Pancreas (tissue), 10 donors: ENCODE results near the gene GLI3. TPM values are rescaled to one million over a fixed set of nuclear protein-coding genes. Genes with fewer than 3 reads are reported as not detected.
A peak's percentile ranks its signal among the peaks of the same experiment; 100 is the strongest.

Experiments
- ATAC-seq, 4 donors: fragments of 200-7000 bp; cut with Tn5 transposase; one replicate each; pipeline versions ENCODE4 v1.8.0 to v1.9.1; 2020; ENCODE audit warnings: mild to moderate bottlenecking in 4 of 4, moderate library complexity in 4 of 4
- DNase-seq, 6 donors: peaks; one replicate each; pipeline ENCODE4 v3.0.0-alpha.2; 2020
- FAIRE-seq: peaks from 2 replicates; lab custom pipeline; 2012; peaks lifted over from hg19 to GRCh38; lab: Jason Lieb, UNC
- H3K27ac ChIP-seq, 4 donors: fragments of 200-600 bp; sonication (generic); 1 replicate in 3 of 4; 2 replicates in 1 of 4; pipeline versions ENCODE4 v1.5.0 to v1.8.0; 2020
- H3K27me3 ChIP-seq, 4 donors: fragments of 200-600 bp; one replicate each; pipeline ENCODE4 v1.8.0; 2021
- H3K36me3 ChIP-seq, 3 donors: fragments of 200-600 bp; sonication (generic) in 1 of 3; one replicate each; pipeline versions ENCODE4 v1.5.0 to v1.8.0; 2020 to 2021
- H3K4me1 ChIP-seq, 3 donors: fragments of 200-600 bp; one replicate each; pipeline ENCODE4 v1.8.0; 2021
- H3K4me3 ChIP-seq, 4 donors: fragments of 200-600 bp; sonication (generic) in 2 of 4; one replicate each; pipeline versions ENCODE4 v1.5.0 to v1.8.0; 2020 to 2021
- H3K9me3 ChIP-seq, 4 donors: fragments of 200-600 bp; one replicate each; pipeline ENCODE4 v1.8.0; 2021
- WGBS, 2 donors: extraction: QIAGEN DNeasy Blood & Tissue Kit; methylation state at CpG; one replicate each; pipeline ENCODE4 v1.1.7; 2013; 5-methylcytosine and 5-hydroxymethylcytosine counted together
- intact Hi-C, 3 donors: fragments of 100-400 bp; cut with DNase I; formaldehyde crosslinking; loops; one replicate each; pipeline versions ENCODE4 v1.11.1 to v1.14.2; 2022
- polyA plus RNA-seq, 2 donors: library from polyadenylated mRNA; stranded (reverse); fragments of 200-250 nt; gene quantifications; one replicate each; pipeline ENCODE4 v1.2.3, GENCODE V29; 2013
- total RNA-seq, 6 donors: library from RNA; stranded (reverse); fragmentation: NEBNext Ultra II Directional in 4 of 6; extraction: Animal tissue kit (Norgen Biotek cat#: 25700) in 4 of 6; gene quantifications; one replicate each; pipeline versions ENCODE4 v1.2.1 to v1.2.4, GENCODE V29; 2021 to 2023
- TF ChIP-seq, protein P1 (sequence below), 4 donors: fragments of 200-600 bp; sonication (generic) in 3 of 4; IDR thresholded peaks; one replicate each; pipeline versions ENCODE4 v1.5.0 to v1.8.0; 2021; ENCODE audit warnings: antibody characterized with exemption in 4 of 4
- donor health status: healthy with polysubstance abuse.
- donor health status: DM: no; HTN: no; CAD: no; lungs with moderate emphysema.
- donor health status: DM: no; HTN: no; CAD: no.
- donor health status: control.
- donor health status: control.
- donor health status: Bipolar disorder and iron deficiency.
- donor health status: DM: yes; HTN: yes; CAD: no.
- donor health status: DM: no; HTN: no; CAD: no.
- donor health status: DM: no; HTN: no; CAD: no.
- donor health status: DM: yes; HTN: yes; CAD: no.

Gene GLI3
- total and polyA plus RNA-seq, 8 donors = 0.38 to 6.2 (median 1.4) TPM

DNA sequence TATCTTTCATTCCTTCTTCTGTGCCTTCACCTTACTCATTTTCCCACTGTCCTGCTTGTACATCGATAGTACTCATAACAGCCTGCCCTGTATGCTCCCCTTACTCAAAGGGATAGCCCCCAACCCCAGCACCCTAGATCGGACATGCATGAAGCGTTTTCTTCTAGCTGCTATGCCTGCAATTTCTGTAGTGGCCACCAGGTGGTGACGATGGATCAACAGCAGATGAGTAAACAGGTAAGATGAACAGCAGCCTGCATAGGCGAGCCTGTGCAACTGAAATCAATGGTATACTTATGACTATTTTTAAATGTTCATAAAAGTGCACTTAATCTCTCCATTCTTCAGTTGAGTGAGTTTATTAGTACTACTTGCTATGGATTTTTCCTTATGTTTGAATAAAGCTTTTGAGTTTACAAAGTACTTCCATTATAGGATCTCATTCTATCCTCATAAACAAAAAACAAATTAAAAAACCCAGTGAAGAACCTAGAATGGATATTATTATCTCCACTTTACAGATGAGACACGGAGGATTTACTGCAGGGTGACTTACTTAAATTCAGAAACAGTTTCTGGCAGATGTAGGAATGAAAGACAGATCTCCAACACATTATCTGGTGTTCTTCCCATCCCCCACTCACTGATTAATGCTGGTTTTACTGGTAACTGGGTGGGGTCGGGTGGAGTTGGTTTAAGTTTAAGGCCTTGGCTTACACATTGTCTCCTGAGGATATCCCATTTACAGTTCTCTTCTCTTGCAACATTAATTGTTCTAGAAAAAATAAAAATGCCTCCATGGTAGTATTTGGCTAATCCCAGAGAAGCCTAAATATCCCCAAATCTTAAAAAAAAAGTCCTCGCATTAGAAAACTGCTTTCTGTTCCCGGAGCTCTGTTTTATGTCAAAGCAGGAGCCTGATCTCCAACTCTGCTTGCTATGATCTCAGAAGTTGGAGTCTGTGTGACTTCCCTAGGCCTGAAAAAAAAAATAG is 222.1 kb downstream of the GLI3 start:
- Histone ChIP-seq H3K4me1 (no peaks in the 10 kb centered on the region), H3K27me3 (no peaks in the 10 kb centered on the region), H3K4me3 (no peak overlapping the region), H3K27ac (no peak overlapping the region), H3K36me3 (no peaks in the 10 kb centered on the region), H3K9me3 (no peaks in the 10 kb centered on the region)
- peak in 3 of 4 donors; percentile 51 to 66 (median 61) for ATAC-seq
- TF ChIP-seq, protein P1, sequence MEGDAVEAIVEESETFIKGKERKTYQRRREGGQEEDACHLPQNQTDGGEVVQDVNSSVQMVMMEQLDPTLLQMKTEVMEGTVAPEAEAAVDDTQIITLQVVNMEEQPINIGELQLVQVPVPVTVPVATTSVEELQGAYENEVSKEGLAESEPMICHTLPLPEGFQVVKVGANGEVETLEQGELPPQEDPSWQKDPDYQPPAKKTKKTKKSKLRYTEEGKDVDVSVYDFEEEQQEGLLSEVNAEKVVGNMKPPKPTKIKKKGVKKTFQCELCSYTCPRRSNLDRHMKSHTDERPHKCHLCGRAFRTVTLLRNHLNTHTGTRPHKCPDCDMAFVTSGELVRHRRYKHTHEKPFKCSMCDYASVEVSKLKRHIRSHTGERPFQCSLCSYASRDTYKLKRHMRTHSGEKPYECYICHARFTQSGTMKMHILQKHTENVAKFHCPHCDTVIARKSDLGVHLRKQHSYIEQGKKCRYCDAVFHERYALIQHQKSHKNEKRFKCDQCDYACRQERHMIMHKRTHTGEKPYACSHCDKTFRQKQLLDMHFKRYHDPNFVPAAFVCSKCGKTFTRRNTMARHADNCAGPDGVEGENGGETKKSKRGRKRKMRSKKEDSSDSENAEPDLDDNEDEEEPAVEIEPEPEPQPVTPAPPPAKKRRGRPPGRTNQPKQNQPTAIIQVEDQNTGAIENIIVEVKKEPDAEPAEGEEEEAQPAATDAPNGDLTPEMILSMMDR (IDR thresholded peaks at IDR 0.05) = peak in 3 of 4 donors; percentile 19 to 52 (median 49)
- no peak for FAIRE-seq
- intact Hi-C loops = no loop called here
- DNase-seq = peak in 2 of 6 donors; percentile 48 to 64
- WGBS, 2 donors = 53 to 54% methylated on average over 9 of the region's 9 CpGs

DNA sequence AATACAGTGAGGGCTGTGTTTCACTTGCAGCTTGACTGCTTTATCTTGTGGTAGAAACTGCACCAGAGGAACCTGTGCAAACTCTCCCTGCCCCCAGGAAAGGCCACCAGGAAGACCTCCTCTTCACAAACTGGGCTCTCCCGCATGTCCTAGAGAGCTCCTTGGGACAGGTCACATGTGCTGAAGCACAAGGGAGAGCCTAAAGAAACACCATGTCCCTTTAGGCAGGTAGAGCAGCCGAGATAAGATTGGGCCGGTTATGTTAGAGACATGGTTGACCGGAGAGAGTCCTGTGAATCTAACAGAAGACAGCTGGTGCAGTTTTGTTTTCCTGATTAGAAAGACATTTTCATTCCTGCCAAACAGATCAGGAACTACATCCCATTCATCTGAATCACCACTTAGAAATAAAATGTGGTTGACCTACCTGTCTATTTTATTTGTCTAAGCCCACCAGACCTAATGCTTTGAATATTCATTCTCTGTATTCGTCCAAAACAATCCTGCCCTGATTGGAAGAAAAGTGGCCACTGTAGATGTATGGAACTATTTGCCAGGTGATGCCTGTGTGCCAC is 224.1 kb downstream of the GLI3 start:
- no peak for FAIRE-seq
- Histone ChIP-seq H3K36me3 (no peaks in the 10 kb centered on the region), H3K9me3 (no peaks in the 10 kb centered on the region), H3K4me1 (no peaks in the 10 kb centered on the region), H3K4me3 (no peak overlapping the region), H3K27ac (no peak overlapping the region), H3K27me3 (no peaks in the 10 kb centered on the region)
- no peak for DNase-seq
- TF ChIP-seq, protein P1 (IDR thresholded peaks at IDR 0.05) = no peak
- intact Hi-C loops = no loop called here
- 36 to 37% methylated on average over 5 of the region's 5 CpGs for WGBS, 2 donors
- ATAC-seq = peak in 2 of 4 donors; percentile 25 to 60

DNA sequence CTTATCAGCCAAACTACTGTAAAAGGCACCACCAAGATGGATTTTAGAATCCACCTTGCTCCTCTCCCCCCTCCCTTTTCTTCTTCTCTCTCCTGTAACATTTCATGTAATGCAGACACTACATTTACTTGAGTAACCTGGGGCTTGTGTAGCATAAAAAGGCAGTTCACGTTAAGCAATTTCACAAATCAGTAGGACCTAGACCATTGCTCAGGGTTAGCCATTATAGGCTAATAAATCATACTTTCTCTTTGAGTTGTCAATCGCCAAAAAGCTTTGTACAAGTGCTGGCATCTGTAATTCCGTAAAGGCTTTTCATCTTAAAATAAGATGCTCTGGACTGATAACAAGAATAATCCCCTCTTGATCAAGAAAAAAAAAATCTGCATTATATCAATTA is 224.7 kb downstream of the GLI3 start:
- Histone ChIP-seq H3K4me1 (peaks cover 0 to 2% (median 1%) of the 10 kb centered on the region in 3 donors), H3K27ac (no peak overlapping the region), H3K9me3 (no peaks in the 10 kb centered on the region), H3K36me3 (no peaks in the 10 kb centered on the region), H3K27me3 (no peaks in the 10 kb centered on the region), H3K4me3 (no peak overlapping the region)
- TF ChIP-seq, protein P1 (IDR thresholded peaks at IDR 0.05) = no peak
- ATAC-seq (no peak), FAIRE-seq (no peak), DNase-seq (no peak)
- intact Hi-C loops = no loop called here
- WGBS, 2 donors = 57 to 69% methylated on average over 3 of the region's 3 CpGs

DNA sequence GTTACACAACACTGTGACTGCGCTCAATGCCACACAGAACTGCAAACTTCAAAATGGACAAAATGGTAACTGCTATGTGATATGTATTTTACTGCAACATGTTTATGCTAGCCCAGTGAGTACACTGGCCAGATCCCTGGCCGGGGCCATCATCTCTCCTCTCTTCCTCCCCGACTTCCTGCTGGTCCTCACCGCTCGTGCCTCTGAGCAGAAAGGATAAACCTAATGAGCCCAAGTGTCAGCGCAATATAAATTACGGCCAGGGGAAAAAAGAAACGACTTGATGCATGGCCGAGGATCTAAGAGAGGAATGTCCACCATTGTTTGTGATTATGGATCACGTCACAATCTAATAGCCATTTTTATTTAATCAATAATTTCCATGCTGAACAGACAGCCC is 225.2 kb downstream of the GLI3 start:
- FAIRE-seq (no peak), ATAC-seq (no peak), DNase-seq (no peak)
- H3K9me3 ChIP-seq = no peaks in the 10 kb centered on the region
- H3K27ac ChIP-seq = no peak overlapping the region
- H3K27me3 ChIP-seq = no peaks in the 10 kb centered on the region
- TF ChIP-seq, protein P1 (IDR thresholded peaks at IDR 0.05) = no peak
- WGBS, 2 donors = 60 to 64% methylated on average over 10 of the region's 10 CpGs
- H3K4me3 ChIP-seq = no peak overlapping the region
- no peaks in the 10 kb centered on the region for H3K36me3 ChIP-seq
- peaks cover 0 to 5% (median 4%) of the 10 kb centered on the region in 3 donors for H3K4me1 ChIP-seq
- intact Hi-C loops = no loop called here
